GM21825 (cell line): ENCODE results near the gene PNMT.
"Not testable (repeated sequence)": the region's sequence is repeated elsewhere in the genome, so short reads cannot be mapped to it uniquely, and the experiment has no call there.

Source experiments
- ATAC-seq: cut with Tn5 transposase; IDR thresholded peaks from one replicate; pipeline ENCODE4 v1.9.1; 2021; ENCODE audit warnings: mild to moderate bottlenecking, moderate library complexity; ENCODE audit not compliant: unreplicated experiment

PNMT gene

GRCh38 chr17:39704821-39705551 lies 36.7 kb downstream of the PNMT start:
- no peak for ATAC-seq

- ATAC-seq = no peak
Measured at GRCh38 chr17:39705786-39706348, 37.6 kb downstream of the PNMT start.

GRCh38 chr17:39706383-39706782 lies 38.1 kb downstream of the PNMT start:
- no peak for ATAC-seq

- no peak for ATAC-seq
Measured at GRCh38 chr17:39706921-39707337, 38.7 kb downstream of the PNMT start.

GRCh38 chr17:39709319-39709997 lies 41.2 kb downstream of the PNMT start:
- no peak for ATAC-seq

- no peak for ATAC-seq
Measured at GRCh38 chr17:39709998-39710964, 42.0 kb downstream of the PNMT start.

- ATAC-seq = not testable (repeated sequence)
Measured at GRCh38 chr17:39711071-39711470, 42.8 kb downstream of the PNMT start.

- no peak for ATAC-seq
Measured at GRCh38 chr17:39711851-39712250, 43.6 kb downstream of the PNMT start.

- no peak for ATAC-seq
Measured at GRCh38 chr17:39714234-39714633, 46.0 kb downstream of the PNMT start.

- no peak for ATAC-seq
Measured at GRCh38 chr17:39715375-39716072, 47.3 kb downstream of the PNMT start.

- no peak for ATAC-seq
Measured at GRCh38 chr17:39716073-39716818, 48.0 kb downstream of the PNMT start.

- ATAC-seq = no peak
Measured at GRCh38 chr17:39716879-39717536, 48.8 kb downstream of the PNMT start.

- no peak for ATAC-seq
Measured at GRCh38 chr17:39717660-39718059, 49.4 kb downstream of the PNMT start.

GRCh38 chr17:39719563-39720355 lies 51.5 kb downstream of the PNMT start:
- no peak for ATAC-seq
